GM19468 (cell line): ENCODE results near the gene NR2F1.

Experiments
- ATAC-seq: cut with Tn5 transposase; IDR thresholded peaks from one replicate; pipeline ENCODE4 v1.9.1; 2021; ENCODE audit warnings: mild to moderate bottlenecking, moderate library complexity, moderate number of reproducible peaks; ENCODE audit not compliant: unreplicated experiment; ENCODE audit errors: extremely low read depth

NR2F1 gene

GRCh38 chr5:93622240-93622885, 39.3 kb downstream of the NR2F1 start:
- no peak for ATAC-seq

- no peak for ATAC-seq
Observed at GRCh38 chr5:93623153-93623552, 40.1 kb downstream of the NR2F1 start.

GRCh38 chr5:93626801-93627200, 43.8 kb downstream of the NR2F1 start:
- no peak for ATAC-seq

- no peak for ATAC-seq
Observed at GRCh38 chr5:93632327-93632726, 49.3 kb downstream of the NR2F1 start.

GRCh38 chr5:93635991-93636390, 53.0 kb downstream of the NR2F1 start:
- ATAC-seq: peak; percentile 81

DNA sequence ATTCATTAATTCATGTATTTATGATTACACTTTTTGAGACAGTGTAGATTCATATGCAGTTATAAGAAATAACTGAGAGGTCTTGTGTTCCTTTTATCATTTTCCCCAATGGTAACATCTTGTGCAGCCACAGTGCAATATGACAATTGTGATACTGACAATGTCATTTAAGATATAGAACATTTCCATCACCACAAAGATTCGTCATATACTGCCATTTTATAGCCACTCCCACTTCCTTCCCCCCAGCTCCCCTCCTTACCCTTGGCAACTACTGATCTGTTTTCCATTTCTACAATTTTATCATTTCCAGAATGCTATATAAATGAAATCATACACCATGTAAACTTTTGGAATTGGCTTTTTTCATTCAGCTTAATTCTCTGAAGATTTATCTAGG, 53.8 kb downstream of the NR2F1 start:
- ATAC-seq: no peak

DNA sequence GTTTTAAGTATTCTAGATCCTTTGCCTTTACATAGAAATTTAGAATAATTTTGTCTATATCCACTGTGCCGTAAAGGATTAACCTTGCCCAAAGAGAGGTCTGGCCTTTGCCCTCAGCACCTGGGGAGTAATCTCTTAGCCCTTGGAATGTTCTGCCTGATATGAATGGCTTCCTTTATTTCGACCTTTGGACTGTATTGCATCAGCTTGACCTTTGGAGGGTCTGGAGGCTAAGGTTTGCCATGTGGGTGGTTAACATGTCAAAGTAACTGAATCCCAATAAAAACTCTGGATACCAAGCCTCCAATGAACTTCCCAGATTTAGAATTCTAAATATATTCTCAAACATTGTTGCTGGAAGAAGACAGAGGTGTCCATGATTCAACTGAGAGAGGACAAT, 54.7 kb downstream of the NR2F1 start:
- no peak for ATAC-seq

GRCh38 chr5:93642526-93642925, 59.5 kb downstream of the NR2F1 start:
- ATAC-seq: no peak
